Nephron (organoid): ENCODE measurements around the gene EIF1AD.

Source experiments
- H3K27ac Mint-ChIP-seq, 3 experiments: 2 replicates each; pipeline ENCODE4 v1.8.0; 2020; ENCODE audit warnings: mixed read lengths in 3 of 3, mild to moderate bottlenecking in 2 of 3, moderate library complexity in 1 of 3
- H3K27me3 Mint-ChIP-seq: 2 replicates; pipeline ENCODE4 v1.8.0; 2021; ENCODE audit warnings: low read depth, mild to moderate bottlenecking, moderate library complexity, mixed read lengths
- H3K36me3 Mint-ChIP-seq: 2 replicates; pipeline ENCODE4 v1.8.0; 2020; ENCODE audit warnings: low read depth, mixed read lengths
- H3K4me1 Mint-ChIP-seq: 2 replicates; pipeline ENCODE4 v1.8.0; 2020; ENCODE audit warnings: mixed read lengths
- H3K4me3 Mint-ChIP-seq, 3 experiments: 2 replicates each; pipeline ENCODE4 v1.8.0; 2020; ENCODE audit warnings: mild to moderate bottlenecking in 3 of 3, mixed read lengths in 3 of 3, moderate library complexity in 2 of 3
- H3K9me3 Mint-ChIP-seq: 2 replicates; pipeline ENCODE4 v1.8.0; 2020; ENCODE audit warnings: mixed read lengths
- TF ChIP-seq, protein P1 (sequence below), 3 experiments: fragments of 200-600 bp; sonication (generic); IDR thresholded peaks; one replicate each; pipeline ENCODE4 v1.5.0; 2021; ENCODE audit warnings: antibody characterized with exemption in 3 of 3; ENCODE audit not compliant: unreplicated experiment in 3 of 3

Gene EIF1AD

GRCh38 chr11:65962141-65962564, 39.8 kb downstream of the EIF1AD start:
- peak overlapping the region; percentile 93 to 99 (median 98) for H3K4me3 Mint-ChIP-seq
- peaks cover 25% of the 10 kb centered on the region for H3K4me1 Mint-ChIP-seq
- no peaks in the 10 kb centered on the region for H3K27me3 Mint-ChIP-seq
- peak overlapping the region in 2 of 3 experiments; percentile 24 to 55 for H3K27ac Mint-ChIP-seq
- TF ChIP-seq, protein P1, sequence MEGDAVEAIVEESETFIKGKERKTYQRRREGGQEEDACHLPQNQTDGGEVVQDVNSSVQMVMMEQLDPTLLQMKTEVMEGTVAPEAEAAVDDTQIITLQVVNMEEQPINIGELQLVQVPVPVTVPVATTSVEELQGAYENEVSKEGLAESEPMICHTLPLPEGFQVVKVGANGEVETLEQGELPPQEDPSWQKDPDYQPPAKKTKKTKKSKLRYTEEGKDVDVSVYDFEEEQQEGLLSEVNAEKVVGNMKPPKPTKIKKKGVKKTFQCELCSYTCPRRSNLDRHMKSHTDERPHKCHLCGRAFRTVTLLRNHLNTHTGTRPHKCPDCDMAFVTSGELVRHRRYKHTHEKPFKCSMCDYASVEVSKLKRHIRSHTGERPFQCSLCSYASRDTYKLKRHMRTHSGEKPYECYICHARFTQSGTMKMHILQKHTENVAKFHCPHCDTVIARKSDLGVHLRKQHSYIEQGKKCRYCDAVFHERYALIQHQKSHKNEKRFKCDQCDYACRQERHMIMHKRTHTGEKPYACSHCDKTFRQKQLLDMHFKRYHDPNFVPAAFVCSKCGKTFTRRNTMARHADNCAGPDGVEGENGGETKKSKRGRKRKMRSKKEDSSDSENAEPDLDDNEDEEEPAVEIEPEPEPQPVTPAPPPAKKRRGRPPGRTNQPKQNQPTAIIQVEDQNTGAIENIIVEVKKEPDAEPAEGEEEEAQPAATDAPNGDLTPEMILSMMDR (IDR thresholded peaks at IDR 0.05; ENCODE audit: unreplicated experiment in 3 of 3) = no peak
- no peaks in the 10 kb centered on the region for H3K9me3 Mint-ChIP-seq
- H3K36me3 Mint-ChIP-seq = peaks cover 28% of the 10 kb centered on the region

DNA sequence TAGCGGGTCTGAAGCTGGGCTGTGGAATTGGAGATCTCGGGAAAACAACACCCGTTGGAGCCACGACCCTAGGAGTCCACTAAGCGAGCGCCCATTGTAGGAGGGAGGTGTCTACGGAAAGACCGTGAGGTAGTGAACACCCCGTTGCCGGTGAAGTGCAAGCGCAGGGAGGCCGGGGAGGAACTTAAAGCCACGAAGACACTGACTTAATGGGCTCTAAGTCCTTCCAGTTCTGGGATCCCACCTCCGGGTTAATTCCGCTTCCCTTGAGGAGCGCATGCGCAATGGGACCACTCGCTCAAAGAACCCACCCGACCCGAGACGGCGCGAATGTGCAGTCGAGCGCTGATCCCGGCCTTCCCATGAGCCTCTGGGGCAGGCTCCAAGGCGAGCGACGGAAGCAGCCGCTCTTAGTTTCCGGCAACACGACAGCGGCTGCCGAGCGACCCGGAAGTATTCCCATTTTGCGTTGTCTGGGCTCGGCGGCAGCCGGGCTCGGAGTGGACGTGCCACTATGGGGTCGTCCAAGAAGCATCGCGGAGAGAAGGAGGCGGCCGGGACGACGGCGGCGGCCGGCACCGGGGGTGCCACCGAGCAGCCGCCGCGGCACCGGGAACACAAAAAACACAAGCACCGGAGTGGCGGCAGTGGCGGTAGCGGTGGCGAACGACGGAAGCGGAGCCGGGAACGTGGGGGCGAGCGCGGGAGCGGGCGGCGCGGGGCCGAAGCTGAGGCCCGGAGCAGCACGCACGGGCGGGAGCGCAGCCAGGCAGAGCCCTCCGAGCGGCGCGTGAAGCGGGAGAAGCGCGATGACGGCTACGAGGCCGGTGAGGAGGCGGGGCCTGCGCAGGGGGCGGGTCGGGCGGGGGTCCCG, 40.5 kb downstream of the EIF1AD start, which contains the start of gene SART1:
TSS of gene SART1 (plus strand) at position 468 of the 874 bp plus-strand sequence. CDS start at position 515, 47 bp downstream.
- TF ChIP-seq, protein P1 (IDR thresholded peaks at IDR 0.05; ENCODE audit: unreplicated experiment in 3 of 3) = no peak
- Mint-ChIP-seq H3K27ac (peak within 1 kb of the TSS; percentile 95 to 99 (median 99)), H3K27me3 (no peaks in the 10 kb centered on the region), H3K9me3 (no peaks in the 10 kb centered on the region), H3K4me3 (peak within 1 kb of the TSS; percentile 93 to 99 (median 98)), H3K36me3 (peaks cover 26% of the 10 kb centered on the region), H3K4me1 (peaks cover 25% of the 10 kb centered on the region)

DNA sequence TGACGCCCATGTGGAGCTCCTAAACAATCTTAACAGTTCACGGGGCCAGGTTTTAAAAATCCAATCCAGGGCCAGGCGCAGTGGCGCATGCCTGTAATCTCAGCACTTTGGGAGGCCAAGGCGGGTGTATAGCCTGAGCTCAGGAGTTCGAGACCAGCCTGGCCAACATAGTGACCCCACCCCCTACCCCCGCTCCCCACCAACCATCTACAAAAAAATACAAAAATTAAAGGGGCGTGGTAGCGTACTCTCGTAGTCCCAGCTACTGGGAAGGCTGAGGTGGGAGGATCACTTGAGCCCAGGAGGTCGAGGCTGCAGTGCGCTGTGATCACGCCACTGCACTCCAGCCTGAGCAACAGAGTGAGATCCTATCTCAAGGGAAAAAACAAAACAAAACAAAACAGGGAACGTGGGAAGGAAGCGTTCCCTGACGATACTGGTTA, 41.1 kb downstream of the EIF1AD start:
- Mint-ChIP-seq H3K4me3 (peak overlapping the region; percentile 93 to 99 (median 98)), H3K36me3 (peaks cover 24% of the 10 kb centered on the region), H3K27ac (peak overlapping the region; percentile 95 to 99 (median 99)), H3K9me3 (no peaks in the 10 kb centered on the region), H3K27me3 (no peaks in the 10 kb centered on the region), H3K4me1 (peaks cover 25% of the 10 kb centered on the region)
- TF ChIP-seq, protein P1 (IDR thresholded peaks at IDR 0.05; ENCODE audit: unreplicated experiment in 3 of 3) = no peak

- Mint-ChIP-seq H3K4me1 (peaks cover 23% of the 10 kb centered on the region), H3K36me3 (peaks cover 11% of the 10 kb centered on the region), H3K4me3 (peak overlapping the region in 2 of 3 experiments; percentile 4 to 85), H3K9me3 (no peaks in the 10 kb centered on the region), H3K27me3 (no peaks in the 10 kb centered on the region), H3K27ac (no peak overlapping the region)
- TF ChIP-seq, protein P1 (IDR thresholded peaks at IDR 0.05; ENCODE audit: unreplicated experiment in 3 of 3) = no peak
Measured at GRCh38 chr11:65958774-65959420, 43.1 kb downstream of the EIF1AD start.

- TF ChIP-seq, protein P1 (IDR thresholded peaks at IDR 0.05; ENCODE audit: unreplicated experiment in 3 of 3) = no peak
- no peaks in the 10 kb centered on the region for H3K9me3 Mint-ChIP-seq
- peaks cover 19% of the 10 kb centered on the region for H3K4me1 Mint-ChIP-seq
- H3K27me3 Mint-ChIP-seq = no peaks in the 10 kb centered on the region
- no peak overlapping the region for H3K27ac Mint-ChIP-seq
- H3K4me3 Mint-ChIP-seq = peak overlapping the region in 1 of 3 experiments; percentile 23
- H3K36me3 Mint-ChIP-seq = peaks cover 11% of the 10 kb centered on the region
Measured at GRCh38 chr11:65958291-65958690, 43.7 kb downstream of the EIF1AD start.
